ENCODE data around the gene WDR90.

- TF ChIP-seq CTCF (conservative IDR thresholded peaks at IDR 0.05; ENCODE audit: low read depth in 2 of 2) (no peak), EZH2 (IDR thresholded peaks at IDR 0.05; ENCODE audit: low read depth, unreplicated experiment) (no peak), EZH2phosphoT487 (IDR thresholded peaks at IDR 0.05; ENCODE audit: unreplicated experiment) (no peak), JUNB (IDR thresholded peaks at IDR 0.05; ENCODE audit: unreplicated experiment) (no peak), REST (IDR thresholded peaks at IDR 0.05; ENCODE audit: unreplicated experiment) (no peak)
Observed at GRCh38 chr16:707062-707538, 57.9 kb downstream of the WDR90 start.
